ENCODE measurements around the gene ABCA13. TPM values are rescaled to one million over a fixed set of nuclear protein-coding genes. Genes with fewer than 3 reads are reported as not detected.

ABCA13 gene
- total RNA-seq, 1 experiment from 2014 or later = 1.7 TPM

DNA sequence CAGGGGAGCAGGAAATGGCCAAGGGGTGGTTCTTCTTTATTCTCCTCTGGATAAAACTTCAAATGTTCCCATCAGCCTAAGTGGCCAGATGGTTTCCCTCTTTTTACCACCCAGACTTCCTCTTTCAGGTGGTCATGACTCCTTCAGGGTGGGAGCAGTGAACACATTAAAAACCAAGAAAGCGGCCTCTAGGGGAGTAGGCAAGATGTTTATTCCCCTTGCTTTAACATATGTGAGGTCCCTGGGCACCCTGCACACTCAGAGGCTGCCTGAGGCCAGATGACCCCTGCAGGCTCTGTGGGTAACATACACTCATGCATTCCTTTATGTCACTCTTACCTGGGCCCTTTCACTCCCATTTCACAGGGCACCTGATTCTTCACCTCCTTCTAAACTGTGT is 357.4 kb downstream of the ABCA13 start:
- Histone ChIP-seq H3K27me3 (ENCODE audit: control insufficient read depth, insufficient read depth, low read length) (no peaks in the 10 kb centered on the region), H3K4me3 (ENCODE audit: low read depth in 2 of 2, low read length in 2 of 2) (no peak overlapping the region), H3K27ac (ENCODE audit: low read length) (no peak overlapping the region), H3K4me1 (ENCODE audit: control insufficient read depth, insufficient read depth, low read length) (no peaks in the 10 kb centered on the region), H3K9me3 (ENCODE audit: control insufficient read depth, insufficient read depth, low read depth, low read length) (no peaks in the 10 kb centered on the region), H3K36me3 (ENCODE audit: control insufficient read depth, insufficient read depth, low read length) (no peaks in the 10 kb centered on the region)
- in situ Hi-C loops (cut with HindIII; ENCODE audit: low pct_unique_long_range_greater_than_20kb, low sequenced_read_pairs) = no loop called here
- DNase-seq (ENCODE audit: low read depth, low spot score) = no peak
- TF ChIP-seq POLR2AphosphoS5 (IDR thresholded peaks at IDR 0.05; ENCODE audit: low read depth, low read length) = no peak
- TF ChIP-seq SIN3A (IDR thresholded peaks at IDR 0.05; ENCODE audit: borderline replicate concordance, insufficient read depth, low read depth, low read length) = no peak
- TF ChIP-seq REST (IDR thresholded peaks at IDR 0.05; ENCODE audit: insufficient read depth in 1 of 2, low read depth in 2 of 2, low read length in 1 of 2) = no peak
- no peak for TF ChIP-seq TCF7L2 (IDR thresholded peaks at IDR 0.05; ENCODE audit: low read depth, low read length)
- TF ChIP-seq, protein P1, sequence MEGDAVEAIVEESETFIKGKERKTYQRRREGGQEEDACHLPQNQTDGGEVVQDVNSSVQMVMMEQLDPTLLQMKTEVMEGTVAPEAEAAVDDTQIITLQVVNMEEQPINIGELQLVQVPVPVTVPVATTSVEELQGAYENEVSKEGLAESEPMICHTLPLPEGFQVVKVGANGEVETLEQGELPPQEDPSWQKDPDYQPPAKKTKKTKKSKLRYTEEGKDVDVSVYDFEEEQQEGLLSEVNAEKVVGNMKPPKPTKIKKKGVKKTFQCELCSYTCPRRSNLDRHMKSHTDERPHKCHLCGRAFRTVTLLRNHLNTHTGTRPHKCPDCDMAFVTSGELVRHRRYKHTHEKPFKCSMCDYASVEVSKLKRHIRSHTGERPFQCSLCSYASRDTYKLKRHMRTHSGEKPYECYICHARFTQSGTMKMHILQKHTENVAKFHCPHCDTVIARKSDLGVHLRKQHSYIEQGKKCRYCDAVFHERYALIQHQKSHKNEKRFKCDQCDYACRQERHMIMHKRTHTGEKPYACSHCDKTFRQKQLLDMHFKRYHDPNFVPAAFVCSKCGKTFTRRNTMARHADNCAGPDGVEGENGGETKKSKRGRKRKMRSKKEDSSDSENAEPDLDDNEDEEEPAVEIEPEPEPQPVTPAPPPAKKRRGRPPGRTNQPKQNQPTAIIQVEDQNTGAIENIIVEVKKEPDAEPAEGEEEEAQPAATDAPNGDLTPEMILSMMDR (IDR thresholded peaks at IDR 0.05) = no peak
- intact Hi-C loops (cut with micrococcal nuclease; ENCODE audit: unreplicated experiment) = loop anchor here (10.0 kb wide), 1 partner anchor 56 kb away; no protein-coding TSS in a partner anchor
- POLR2A ChIA-PET = no interaction called here
- BruUV-seq (replicated peaks) = no TSS peak
- peak; percentile 72 for ATAC-seq
- CTCF ChIA-PET = no interaction called here

- POLR2A ChIA-PET = no interaction called here
- ATAC-seq = no peak
- BruUV-seq (replicated peaks) = no TSS peak
Measured at GRCh38 chr7:48537561-48537960, 366.3 kb downstream of the ABCA13 start.

More at GRCh38 chr7:48537561-48537960, 366.3 kb downstream of the ABCA13 start:
- Histone ChIP-seq H3K4me1 (ENCODE audit: control insufficient read depth, insufficient read depth, low read length) (no peaks in the 10 kb centered on the region), H3K4me3 (ENCODE audit: low read depth in 2 of 2, low read length in 2 of 2) (no peak overlapping the region), H3K9me3 (ENCODE audit: control insufficient read depth, insufficient read depth, low read depth, low read length) (peaks cover 12% of the 10 kb centered on the region; the same call in 1 of the 2 replicates), H3K27me3 (ENCODE audit: control insufficient read depth, insufficient read depth, low read length) (no peaks in the 10 kb centered on the region), H3K36me3 (ENCODE audit: control insufficient read depth, insufficient read depth, low read length) (no peaks in the 10 kb centered on the region; the same call in 1 of the 2 replicates), H3K27ac (ENCODE audit: low read length) (no peak overlapping the region)
- CTCF ChIA-PET = no interaction called here
- intact Hi-C loops (cut with micrococcal nuclease; ENCODE audit: unreplicated experiment) = no loop called here
- in situ Hi-C loops (cut with HindIII; ENCODE audit: low pct_unique_long_range_greater_than_20kb, low sequenced_read_pairs) = no loop called here
- no peak for DNase-seq (ENCODE audit: low read depth, low spot score)
- TF ChIP-seq TCF7L2 (IDR thresholded peaks at IDR 0.05; ENCODE audit: low read depth, low read length) (no peak), SIN3A (IDR thresholded peaks at IDR 0.05; ENCODE audit: borderline replicate concordance, insufficient read depth, low read depth, low read length) (no peak), POLR2AphosphoS5 (IDR thresholded peaks at IDR 0.05; ENCODE audit: low read depth, low read length) (no peak), REST (IDR thresholded peaks at IDR 0.05; ENCODE audit: insufficient read depth in 1 of 2, low read depth in 2 of 2, low read length in 1 of 2) (no peak)
- TF ChIP-seq, protein P1 (IDR thresholded peaks at IDR 0.05) = no peak

Data from Panc1 (cell line).